Measurements from ENCODE around the gene FSTL3. TPM values are rescaled to one million over a fixed set of nuclear protein-coding genes. Genes with fewer than 3 reads are reported as not detected.

FSTL3 gene
- 3.4 and 5.9 TPM in 2 replicates for total RNA-seq

DNA sequence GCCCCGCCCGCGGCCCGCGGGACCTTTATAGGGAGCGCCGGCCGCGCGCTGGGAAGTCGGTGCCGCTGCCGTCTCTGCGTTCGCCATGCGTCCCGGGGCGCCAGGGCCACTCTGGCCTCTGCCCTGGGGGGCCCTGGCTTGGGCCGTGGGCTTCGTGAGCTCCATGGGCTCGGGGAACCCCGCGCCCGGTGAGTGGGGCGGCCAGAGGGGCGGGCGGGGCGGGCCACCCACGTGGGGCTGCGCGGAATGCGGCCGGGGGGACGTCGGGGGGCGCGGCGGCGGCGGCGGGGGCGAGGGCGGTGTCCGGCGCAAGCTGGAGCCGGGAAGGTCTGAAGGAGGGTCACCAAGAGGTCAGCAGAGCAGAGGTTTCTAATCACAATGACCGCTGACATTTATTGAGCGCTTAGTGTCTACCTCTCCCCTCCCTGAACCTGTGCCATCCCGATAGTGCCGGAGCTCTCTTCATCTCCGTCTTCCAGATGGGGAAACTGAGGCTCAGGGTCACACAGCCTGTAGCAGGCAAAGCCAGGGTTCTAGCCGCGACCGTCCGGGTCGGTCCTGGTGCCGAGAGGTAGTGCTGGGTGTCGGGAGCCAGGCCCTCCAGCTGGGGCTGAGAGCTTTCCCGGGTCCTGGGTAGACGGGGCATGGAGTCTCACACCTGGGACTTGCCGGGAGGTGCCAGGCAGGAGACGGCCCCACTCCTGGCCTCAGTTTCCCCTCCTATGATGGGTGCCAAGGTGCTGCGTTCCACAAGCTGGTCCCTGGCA lies at the start of gene FSTL3:
Gene FSTL3 (plus strand): TSS at position 54 of the 767 bp plus-strand sequence. CDS start 32 bp downstream, at position 86.

DNA sequence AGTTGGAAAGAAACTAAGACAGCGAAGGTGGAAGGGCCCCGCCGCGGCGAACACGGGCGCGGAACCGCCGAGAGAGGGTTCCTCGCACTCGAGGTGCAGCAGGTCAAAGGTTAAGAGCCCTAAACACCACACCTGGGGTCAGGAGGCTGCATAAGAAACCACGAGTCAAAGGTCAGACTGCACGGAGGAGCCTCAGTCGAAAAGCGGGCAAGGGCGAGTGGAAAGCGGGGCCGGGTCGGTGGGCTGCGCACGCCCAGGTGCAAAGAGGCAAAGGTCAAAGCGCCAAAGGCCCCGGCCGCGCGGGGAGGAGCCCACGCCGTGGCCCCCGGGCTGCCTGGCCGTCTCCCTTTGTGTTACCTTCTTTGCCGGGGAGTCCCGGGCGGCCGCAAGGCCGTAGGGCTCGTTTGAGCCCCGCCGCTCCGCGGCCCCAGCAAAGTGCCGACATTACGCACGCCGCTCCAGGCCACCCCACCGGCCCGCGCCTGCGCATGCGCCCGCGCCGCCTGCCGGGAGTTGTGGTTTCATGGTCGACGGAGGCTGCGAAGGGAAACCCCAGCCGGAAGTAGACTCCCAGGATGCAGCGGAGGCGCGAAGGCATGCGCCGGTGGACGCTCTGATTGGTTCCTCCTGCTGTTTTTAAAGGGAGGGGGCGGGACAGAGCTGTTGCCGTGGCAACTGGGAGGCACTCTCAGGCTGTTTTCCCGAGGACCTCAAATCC lies 43.0 kb upstream of the FSTL3 start, which contains the start of gene POLRMT:
Gene POLRMT (minus strand): TSS at position 470 of the 718 bp plus-strand sequence. CDS start 25 bp downstream, at position 445.

DNA sequence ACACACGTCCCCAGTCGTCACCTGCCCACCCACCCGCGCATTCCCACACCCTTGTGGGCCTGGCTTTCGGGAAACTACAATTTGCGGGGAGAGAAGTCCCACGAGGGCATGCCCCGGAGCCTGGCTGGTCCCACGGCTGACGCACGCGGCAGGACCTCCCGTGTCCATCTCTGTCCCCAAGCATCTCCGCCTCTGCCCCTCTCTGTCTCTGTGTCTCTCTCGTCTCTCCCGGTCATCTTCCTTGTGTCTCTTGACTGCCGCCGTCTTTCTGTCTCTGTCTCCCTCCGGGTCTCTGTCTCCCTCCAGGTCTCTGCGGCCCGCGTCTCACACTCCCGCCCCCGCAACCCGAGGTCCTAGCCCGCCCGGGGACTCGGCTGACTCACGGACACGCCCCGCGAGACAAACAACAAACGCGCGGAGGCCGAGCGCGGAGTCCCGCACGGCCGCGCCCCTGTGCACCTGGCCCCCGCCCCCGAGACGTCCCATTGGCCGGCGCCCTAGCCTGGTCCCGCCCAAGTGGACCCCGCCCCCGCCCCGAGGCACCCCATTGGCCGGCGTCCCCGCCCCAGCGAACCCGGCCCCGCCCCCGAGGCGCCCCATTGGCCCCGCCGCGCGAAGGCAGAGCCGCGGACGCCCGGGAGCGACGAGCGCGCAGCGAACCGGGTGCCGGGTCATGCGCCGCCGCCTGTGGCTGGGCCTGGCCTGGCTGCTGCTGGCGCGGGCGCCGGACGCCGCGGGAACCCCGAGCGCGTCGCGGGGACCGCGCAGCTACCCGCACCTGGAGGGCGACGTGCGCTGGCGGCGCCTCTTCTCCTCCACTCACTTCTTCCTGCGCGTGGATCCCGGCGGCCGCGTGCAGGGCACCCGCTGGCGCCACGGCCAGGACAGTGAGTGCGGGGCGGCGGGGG lies 36.7 kb upstream of the FSTL3 start, which contains the start of gene FGF22:
Gene FGF22 (plus strand): TSS at position 627 of the 908 bp plus-strand sequence. CDS start 47 bp downstream, at position 674.

DNA sequence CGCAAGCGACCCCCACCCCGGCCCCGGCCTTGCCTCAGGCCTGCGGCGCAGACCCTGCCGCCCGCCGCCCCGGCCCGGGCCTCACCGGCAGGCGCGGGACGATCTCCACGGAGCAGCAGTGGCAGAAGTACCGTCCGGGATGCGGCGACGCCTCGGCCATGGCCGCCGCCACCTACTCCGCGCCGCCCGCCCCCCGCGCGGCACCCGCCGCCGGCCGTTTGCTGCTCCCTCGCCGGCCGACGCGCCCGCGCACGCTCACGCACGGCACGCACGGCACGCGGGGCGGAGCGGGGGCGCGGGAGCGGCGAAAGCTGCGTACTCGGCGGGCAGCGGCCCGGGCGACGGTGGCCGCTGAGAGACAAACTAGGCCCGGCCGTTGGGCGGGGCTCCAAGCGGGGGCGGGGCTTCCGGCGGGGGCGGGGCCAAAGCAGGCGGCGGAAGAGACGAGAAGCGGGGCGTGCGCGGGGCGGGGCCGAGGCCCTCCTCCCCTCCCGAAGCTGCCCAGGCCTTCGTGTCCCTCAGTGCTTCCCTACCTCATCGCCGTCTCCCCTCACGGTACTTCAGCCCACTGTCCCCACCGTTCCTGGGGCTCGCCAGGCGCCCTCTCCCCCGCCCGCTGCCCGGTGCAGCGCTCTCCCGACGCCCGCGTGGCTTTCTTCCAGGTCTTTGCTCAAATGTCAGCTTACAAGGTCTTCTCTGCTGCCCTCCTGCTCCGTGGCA lies 13.1 kb upstream of the FSTL3 start, which contains the start of gene RNF126:
Gene RNF126 (minus strand): TSS at position 253 of the 720 bp plus-strand sequence. CDS start 93 bp downstream, at position 160.

DNA sequence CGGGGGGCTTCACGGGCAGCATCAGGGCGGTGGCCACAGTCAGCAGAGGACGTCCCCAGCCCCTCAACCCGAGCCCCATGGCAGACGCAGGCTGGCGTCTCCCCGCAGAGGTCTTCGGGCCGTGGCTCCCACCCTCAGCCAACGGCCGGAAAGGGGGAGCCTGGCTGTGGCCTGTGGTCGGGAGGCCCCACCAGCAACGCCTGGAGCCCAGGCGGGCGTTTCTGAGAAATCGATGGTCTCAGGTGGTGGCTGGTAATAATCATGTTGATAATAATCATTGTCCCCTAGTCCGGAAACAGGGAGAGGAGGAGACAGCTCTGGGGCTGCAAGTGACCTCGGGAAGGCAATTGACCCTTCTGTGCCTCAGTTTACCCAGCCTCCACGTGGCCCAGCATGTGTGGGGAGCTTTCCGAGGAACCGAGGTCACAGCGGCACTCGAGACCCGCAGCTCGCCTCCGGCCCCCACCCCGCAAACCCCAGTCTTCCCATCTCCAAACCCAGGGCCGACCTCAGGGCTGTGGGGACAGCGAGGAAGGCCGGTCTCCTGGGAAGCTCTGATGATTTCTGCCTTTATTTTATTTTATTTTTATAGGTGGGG lies 19.3 kb downstream of the FSTL3 start, which contains the start of gene PRSS57:
Gene PRSS57 (minus strand): TSS at position 101 of the 598 bp plus-strand sequence. CDS start 22 bp downstream, at position 79.

DNA sequence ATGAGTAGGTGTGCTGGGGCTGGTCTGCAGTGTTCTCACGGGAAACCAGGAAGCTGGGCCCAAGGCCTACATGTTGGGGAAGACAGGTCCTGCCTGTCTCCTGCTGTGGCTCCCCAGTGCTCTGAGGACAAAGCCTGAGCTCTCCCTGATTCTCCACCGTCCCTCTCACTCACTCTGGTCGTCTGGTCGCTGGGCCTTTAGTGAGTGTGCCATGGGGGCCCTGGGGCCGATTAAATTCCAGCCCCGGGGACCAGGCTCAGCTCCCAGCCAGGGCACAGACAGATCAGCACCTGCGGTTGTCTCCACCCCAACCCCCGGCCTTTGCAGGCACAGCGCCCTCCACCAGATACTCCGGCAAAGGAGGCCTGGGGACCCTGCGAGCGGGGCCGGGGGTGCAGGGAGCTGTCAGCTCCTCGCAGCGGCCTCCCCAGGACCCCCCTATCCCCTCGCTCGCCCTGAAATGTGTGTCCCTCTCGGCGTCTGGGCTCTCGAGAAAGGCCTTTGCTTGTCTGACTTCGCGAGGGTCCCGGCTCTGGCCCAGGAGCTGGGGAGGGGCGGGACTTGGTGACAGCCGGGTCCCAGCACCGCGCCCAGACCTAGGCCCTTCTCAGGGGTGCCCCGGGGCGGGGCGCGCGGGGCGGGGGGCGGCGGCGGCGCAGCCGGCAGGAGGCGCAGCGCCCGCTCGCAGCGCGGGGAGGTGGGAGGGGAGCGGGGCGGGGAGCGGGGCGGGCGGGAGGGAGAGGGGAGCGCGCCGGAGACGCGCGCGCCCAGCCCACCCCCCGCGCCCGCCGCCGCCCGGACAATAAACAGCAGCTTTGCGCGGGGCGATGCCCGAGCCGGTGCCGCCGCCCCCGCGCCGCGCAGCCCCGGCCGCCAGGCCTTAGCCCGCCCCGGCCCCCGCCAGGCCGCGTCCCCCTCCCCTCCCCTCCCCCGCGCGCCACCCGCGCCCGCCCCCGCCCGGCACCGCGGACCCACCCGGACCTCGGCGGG lies 32.3 kb downstream of the FSTL3 start, which contains the start of gene PALM:
Gene PALM (plus strand): TSS at position 782 of the 990 bp plus-strand sequence. CDS start 212 bp downstream, outside the sequence.

Other genes starting within 250 kb of the FSTL3 start
- 9.3 and 22.0 TPM in 2 replicates for gene SHC2, start 215.4 kb upstream of the FSTL3 start, total RNA-seq
- gene MADCAM1, start 179.9 kb upstream of the FSTL3 start, total RNA-seq = not detected in 2 replicates
- gene TPGS1, start 168.9 kb upstream of the FSTL3 start, total RNA-seq = 30.7 and 35.0 TPM in 2 replicates
- 72.5 and 76.9 TPM in 2 replicates for gene CDC34, start 144.6 kb upstream of the FSTL3 start, total RNA-seq
- not detected in 2 replicates for gene GZMM, start 132.3 kb upstream of the FSTL3 start, total RNA-seq
- gene BSG, start 103.8 kb upstream of the FSTL3 start, total RNA-seq = 212 and 215 TPM in 2 replicates
- 0.43 and 0.65 TPM in 2 replicates for gene HCN2, start 86.5 kb upstream of the FSTL3 start, total RNA-seq
- gene POLRMT, start 42.9 kb upstream of the FSTL3 start, total RNA-seq = 17.1 and 22.3 TPM in 2 replicates
- 0.09 and 0.11 TPM in 2 replicates for gene FGF22, start 36.5 kb upstream of the FSTL3 start, total RNA-seq
- 14.2 and 25.0 TPM in 2 replicates for gene RNF126, start 13.2 kb upstream of the FSTL3 start, total RNA-seq
- not detected in 2 replicates for gene PRSS57, start 19.1 kb downstream of the FSTL3 start, total RNA-seq
- 28.6 and 34.0 TPM in 2 replicates for gene PALM, start 32.5 kb downstream of the FSTL3 start, total RNA-seq
- under 0.01 TPM in 1 of 2 replicates, not detected in the other for gene MISP, start 74.7 kb downstream of the FSTL3 start, total RNA-seq
- gene PTBP1, start 121.1 kb downstream of the FSTL3 start, total RNA-seq = 118 and 139 TPM in 2 replicates
- gene PLPPR3, start 145.6 kb downstream of the FSTL3 start, total RNA-seq = under 0.01 TPM in 2 replicates
- not detected in 2 replicates for gene AZU1, start 151.4 kb downstream of the FSTL3 start, total RNA-seq
- gene PRTN3, start 164.6 kb downstream of the FSTL3 start, total RNA-seq = not detected in 2 replicates
- gene ELANE, start 175.9 kb downstream of the FSTL3 start, total RNA-seq = not detected in 2 replicates
- gene CFD, start 183.3 kb downstream of the FSTL3 start, total RNA-seq = 0.52 and 0.54 TPM in 2 replicates
- gene MED16, start 216.8 kb downstream of the FSTL3 start, total RNA-seq = 16.1 and 20.6 TPM in 2 replicates
- not detected in 2 replicates for gene RNU6-9, start 217.1 kb downstream of the FSTL3 start, total RNA-seq
- 37.0 and 37.5 TPM in 2 replicates for gene R3HDM4, start 236.8 kb downstream of the FSTL3 start, total RNA-seq
- not detected in 2 replicates for gene KISS1R, start 240.9 kb downstream of the FSTL3 start, total RNA-seq
- 4.7 and 5.6 TPM in 2 replicates for gene ARID3A, start 249.6 kb downstream of the FSTL3 start, total RNA-seq